Stimulated activated CD8-positive, alpha-beta memory T cell treated with anti-CD3 and anti-CD28 coated beads, Interleukin-7, amount 100 ng/mL, for 4 hours (primary cell): ENCODE data around the gene PID1.

Experiments
- DNase-seq, 2 donors: peaks; one replicate each; pipeline ENCODE4 v3.0.0-alpha.2; 2020; ENCODE audit warnings: low read depth in 2 of 2

Gene PID1

GRCh38 chr2:229170171-229170570, 100.9 kb downstream of the PID1 start:
- no peak for DNase-seq

DNA sequence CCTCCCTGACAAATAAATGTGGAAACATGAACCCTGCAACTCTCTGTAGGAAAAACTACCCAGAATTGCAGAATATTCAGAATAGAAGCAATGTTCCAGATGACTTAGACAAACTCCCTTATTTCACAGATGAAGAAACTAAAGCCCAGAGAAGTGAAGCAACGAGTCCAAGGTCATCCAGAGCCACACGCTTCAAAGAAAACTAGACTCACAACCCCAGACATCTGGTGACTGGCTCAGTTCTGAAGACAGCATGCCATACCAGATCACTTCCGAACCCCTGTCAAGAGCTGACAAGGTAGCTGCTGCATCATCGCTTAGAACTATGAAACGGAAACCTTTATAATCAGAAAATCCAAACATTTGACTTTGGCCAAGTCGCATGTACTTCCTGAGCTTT, 101.3 kb downstream of the PID1 start:
- DNase-seq, result no peak

GRCh38 chr2:229164545-229165249, 106.4 kb downstream of the PID1 start:
- no peak for DNase-seq

GRCh38 chr2:229163893-229164292, 107.2 kb downstream of the PID1 start:
- DNase-seq, result no peak

DNA sequence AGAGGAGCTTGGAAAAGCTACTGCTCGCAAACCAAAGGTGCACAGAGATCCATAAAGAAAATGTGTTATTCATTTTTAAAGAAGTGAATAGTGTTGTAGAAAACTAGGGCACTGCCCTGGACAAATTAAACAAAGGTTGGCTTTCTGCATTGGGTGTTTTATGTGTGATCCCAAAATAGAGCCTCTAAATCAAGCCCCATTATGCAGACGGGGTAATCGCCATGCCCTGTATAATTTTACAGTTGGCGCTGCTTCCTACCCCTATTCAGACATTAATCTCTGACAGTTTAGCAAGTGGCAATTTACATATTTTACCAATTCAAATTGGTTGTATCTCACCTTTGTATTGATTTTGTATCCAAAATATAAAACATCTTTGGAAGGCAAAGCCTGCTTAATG, 109.1 kb downstream of the PID1 start:
- no peak for DNase-seq

DNA sequence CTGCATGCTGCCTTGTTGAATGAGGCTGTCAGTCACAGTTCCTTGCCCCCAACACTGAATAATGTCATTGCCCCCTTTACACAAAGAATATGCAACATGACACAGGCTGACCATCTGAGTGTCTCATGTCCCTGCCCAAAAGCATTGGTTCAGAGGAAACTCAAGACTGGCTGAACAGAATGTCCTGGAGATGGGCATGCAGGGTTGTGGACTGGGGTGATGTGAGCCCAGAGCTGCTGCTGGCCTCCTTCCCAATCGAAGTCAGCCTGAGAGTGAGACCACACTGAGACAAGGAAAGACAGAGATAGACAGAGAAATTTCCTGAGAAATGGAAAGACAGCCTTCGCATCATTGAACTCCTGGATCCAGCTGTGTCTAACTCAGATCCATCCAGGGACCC, 110.1 kb downstream of the PID1 start:
- no peak for DNase-seq

DNA sequence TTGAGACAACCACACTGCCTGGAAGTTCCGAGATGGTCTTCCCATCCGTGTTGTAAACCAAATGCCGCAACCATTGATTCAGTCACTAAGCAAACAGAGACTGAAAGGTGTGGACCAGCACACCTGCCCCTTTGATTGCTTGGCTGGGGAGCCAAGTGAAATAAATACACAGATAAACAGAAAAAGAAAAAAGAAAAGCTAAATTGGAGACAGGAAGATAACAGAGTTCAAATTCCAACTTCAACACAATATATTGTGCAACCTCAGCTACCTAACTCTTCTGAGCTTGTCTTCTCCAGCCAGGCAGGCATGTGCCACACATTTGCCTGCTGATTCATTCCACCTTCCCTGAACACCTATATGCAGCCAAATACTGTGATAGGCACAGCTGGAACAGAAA, 110.9 kb downstream of the PID1 start:
- DNase-seq, result no peak

DNA sequence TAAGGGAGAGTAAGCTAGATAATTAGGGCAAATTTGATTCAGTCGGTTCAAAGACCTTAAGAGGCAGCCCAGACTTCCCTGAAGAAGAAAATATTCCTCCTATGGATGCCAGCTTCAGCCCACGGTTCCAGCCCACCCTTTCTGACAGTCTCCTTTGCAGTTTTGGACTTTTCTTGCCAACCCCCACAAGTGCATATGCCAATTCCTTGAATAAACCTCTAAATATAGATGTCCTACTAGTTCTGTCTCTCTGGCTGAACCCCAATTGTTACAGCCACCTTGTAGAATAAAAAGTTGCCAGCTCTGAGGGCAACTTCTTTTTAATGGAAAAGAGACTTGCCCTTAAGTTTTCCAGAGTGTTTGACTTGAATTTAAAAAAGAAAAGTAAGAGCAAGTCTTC, 111.7 kb downstream of the PID1 start:
- DNase-seq, result no peak

DNA sequence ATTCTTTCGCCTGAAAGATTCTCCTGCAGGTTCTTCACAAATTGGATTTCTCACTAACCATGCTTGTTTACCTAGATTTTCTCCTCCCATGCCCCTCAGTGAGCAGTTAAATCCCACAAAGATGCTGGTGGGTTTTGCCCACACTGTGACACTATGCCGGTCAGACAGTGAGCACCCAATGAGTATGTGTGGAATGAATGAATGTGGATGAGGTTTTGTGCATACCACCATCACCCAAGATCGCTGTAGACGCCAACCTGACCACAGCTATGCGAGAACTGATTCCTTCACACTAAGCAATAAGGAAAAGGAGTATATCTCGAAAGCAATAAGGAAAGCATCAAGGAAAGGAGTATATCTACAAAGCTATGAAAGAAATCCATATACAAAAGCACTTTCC, 116.7 kb downstream of the PID1 start:
- no peak for DNase-seq

- no peak for DNase-seq
Observed at GRCh38 chr2:229153951-229154350, 117.1 kb downstream of the PID1 start.

- DNase-seq, result no peak
Observed at GRCh38 chr2:229153267-229153666, 117.8 kb downstream of the PID1 start.

DNA sequence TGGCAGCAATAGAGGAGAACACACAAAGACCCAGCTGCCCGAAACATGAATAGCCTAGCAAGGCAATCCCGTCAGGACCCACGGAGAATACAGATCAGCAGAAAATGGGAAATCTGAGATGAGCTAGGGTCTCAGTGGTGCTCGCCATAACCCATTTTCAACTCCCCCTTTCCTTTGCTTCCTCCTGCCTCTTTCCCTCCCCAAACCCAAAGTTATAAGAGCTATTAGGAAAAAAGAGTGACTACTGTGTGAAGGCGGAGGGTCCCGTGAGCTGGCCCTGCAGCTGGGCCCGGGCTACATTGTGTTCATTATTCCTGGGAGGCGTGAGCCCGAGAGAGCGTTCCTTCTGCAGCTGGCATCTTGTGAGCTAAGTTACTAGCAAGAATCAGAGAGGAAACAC, 118.4 kb downstream of the PID1 start:
- no peak for DNase-seq

GRCh38 chr2:229150317-229150716, 120.8 kb downstream of the PID1 start:
- no peak for DNase-seq

DNA sequence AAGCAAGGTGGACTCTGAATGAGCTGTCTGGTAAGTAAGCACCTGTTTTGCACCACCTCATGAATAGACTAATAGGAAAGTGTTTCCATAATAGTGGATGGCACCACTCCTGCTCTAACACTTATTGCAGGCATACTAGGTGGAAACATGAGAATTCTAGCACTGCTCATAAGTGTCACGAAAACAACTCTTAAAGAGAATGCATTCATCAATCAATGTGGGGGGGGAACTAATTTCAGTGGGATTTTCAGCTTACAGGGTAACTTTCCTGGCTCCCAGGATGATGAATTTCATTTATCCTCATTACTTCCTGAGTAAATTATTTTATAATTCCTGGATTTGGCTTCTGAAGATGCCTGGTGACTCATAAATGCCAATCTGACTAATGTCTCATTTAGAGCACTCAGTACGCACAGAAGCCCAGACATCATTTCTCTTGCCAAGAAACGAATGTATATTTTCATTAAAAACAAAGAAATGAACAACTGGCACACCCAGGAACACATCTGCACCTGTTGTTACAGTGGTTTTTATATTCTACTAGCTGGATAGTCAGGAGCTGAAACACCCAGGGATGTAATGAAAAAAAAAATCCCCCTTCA, 129.6 kb downstream of the PID1 start:
- no peak for DNase-seq

- DNase-seq, result no peak
Observed at GRCh38 chr2:229137639-229138038, 133.4 kb downstream of the PID1 start.

DNA sequence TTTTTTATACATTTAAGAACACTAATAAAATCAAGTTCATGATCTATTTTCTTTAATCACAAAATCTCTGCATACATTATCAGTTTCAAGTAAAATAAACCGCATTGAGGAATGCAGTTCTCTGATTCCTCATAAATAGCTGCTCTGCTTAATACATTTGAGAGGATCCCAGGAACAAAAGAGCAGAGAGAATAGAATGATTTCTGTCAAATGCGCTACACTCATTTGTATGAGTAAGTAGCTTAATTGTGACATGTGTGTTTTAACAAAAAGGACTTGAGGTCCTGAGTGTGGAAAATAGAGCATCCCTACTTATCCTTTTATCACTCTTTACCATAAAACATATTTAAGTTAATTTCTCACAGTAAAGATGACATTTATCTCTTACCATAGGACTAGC, 134.0 kb downstream of the PID1 start:
- DNase-seq, result no peak

GRCh38 chr2:229133155-229133772, 137.8 kb downstream of the PID1 start:
- no peak for DNase-seq

DNA sequence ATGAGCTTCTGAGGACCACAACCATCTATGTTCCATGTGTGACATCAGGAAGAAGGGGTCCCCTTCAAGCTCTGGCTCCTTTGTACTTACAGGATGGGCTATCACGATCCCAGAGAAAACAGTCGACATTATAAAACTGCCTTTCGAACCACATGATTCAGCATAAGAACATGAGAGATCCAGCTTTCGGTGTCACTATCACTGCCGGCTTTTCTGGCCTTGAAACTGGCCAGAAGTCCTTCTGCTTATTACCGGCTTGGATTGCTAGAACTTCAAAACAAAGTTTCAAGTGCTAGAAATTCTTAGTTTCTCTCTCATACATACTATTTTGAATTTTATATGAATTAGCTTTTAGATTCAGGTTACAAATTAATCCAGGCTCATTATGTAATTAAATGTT, 138.9 kb downstream of the PID1 start:
- no peak for DNase-seq

- no peak for DNase-seq
Observed at GRCh38 chr2:229130522-229130921, 140.6 kb downstream of the PID1 start.

GRCh38 chr2:229129738-229130371, 141.2 kb downstream of the PID1 start:
- DNase-seq, result no peak

DNA sequence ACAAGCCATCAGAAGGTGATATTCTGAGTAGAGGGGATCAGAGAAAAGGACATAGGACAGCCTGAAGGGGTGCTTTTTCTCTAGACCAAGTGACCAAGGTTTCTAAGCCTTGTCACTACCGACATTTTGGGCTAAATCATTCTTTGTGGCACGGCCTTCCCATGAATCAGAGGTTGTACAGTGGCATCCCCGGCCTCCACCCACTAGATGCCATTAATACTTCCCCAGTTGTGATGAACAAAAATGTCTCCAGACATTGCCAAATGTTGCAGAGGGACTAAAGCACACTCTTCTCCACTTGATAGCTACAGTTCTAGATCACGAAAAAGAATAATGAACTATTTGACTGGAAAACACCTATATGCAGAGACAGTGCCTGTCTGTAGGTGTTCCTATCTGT, 143.6 kb downstream of the PID1 start:
- no peak for DNase-seq

DNA sequence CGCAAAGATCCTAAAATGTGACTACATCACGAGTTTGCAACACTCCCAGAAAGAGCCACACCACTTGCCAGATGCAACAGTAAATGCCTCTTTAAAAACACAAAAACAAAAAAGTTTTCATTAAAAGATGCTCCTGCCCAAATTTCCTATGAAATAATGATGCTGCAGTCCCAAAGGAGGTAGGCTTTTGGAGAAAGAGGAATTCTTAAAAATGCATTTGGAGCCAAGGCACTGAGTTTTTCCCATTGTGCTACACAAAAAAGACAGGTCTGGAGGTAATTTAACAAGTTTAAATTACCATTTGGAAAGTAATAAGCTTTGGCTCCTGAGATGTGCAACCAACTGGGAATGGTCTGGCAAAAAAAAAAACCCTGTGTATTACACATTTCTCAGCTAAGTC, 145.0 kb downstream of the PID1 start:
- no peak for DNase-seq

GRCh38 chr2:229124136-229124535, 147.0 kb downstream of the PID1 start:
- no peak for DNase-seq
